GM18517 (cell line): ENCODE results near the gene REEP6.

Experiments used
- ATAC-seq: cut with Tn5 transposase; IDR thresholded peaks from one replicate; pipeline ENCODE4 v1.9.1; 2021; ENCODE audit warnings: mild to moderate bottlenecking, moderate library complexity; ENCODE audit not compliant: unreplicated experiment

Gene REEP6

GRCh38 chr19:1540365-1540925, 49.5 kb downstream of the REEP6 start:
- no peak for ATAC-seq
